Stomach (tissue), 4 donors: Measurements from ENCODE around the gene KCNJ18.
"Not testable (repeated sequence)": the region's sequence is repeated elsewhere in the genome, so short reads cannot be mapped to it uniquely, and the experiment has no call there.

Experiments used
- EP300 ChIP-seq: sonication (generic); formaldehyde crosslinking; IDR thresholded peaks from one replicate; pipeline ENCODE4 v1.6.1; 2017; ENCODE audit warnings: antibody characterized with exemption
- POLR2A ChIP-seq, 4 donors: fragments of 450-650 bp; IDR thresholded peaks; one replicate each; pipeline ENCODE4 v1.6.1; 2016; ENCODE audit warnings: antibody characterized with exemption in 4 of 4, control low read depth in 2 of 4, mild to moderate bottlenecking in 1 of 4, moderate library complexity in 1 of 4
- TF ChIP-seq, protein P1 (sequence below), 7 experiments: fragments of 450-650 bp in 4 of 7; fragments of 200-600 bp in 3 of 7; sonication (generic) in 3 of 7; IDR thresholded peaks; one replicate each; pipeline ENCODE4 v1.5.1; 2016 to 2019; ENCODE audit warnings: antibody characterized with exemption in 7 of 7, control low read depth in 2 of 7, mild to moderate bottlenecking in 1 of 7

DNA sequence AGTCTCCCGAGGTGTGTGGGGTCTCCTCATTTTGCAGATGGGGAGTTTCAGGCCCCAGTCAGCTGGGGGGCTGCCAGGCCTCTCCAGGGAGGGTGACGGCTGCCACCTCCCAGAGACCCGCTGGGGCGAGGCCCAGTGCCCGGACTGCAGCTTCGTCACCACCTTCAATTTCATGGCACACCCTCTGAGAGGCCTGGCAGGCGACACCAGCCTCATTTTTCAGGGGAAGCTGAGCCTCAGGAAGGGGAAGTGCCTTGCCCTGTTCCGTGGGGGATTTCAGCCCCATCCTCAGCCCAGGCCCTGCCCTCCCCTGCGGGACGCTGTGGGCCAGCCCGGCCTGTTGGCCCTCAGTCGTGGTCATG lies 362 bp downstream of the KCNJ18 start:
- TF ChIP-seq, protein P1, sequence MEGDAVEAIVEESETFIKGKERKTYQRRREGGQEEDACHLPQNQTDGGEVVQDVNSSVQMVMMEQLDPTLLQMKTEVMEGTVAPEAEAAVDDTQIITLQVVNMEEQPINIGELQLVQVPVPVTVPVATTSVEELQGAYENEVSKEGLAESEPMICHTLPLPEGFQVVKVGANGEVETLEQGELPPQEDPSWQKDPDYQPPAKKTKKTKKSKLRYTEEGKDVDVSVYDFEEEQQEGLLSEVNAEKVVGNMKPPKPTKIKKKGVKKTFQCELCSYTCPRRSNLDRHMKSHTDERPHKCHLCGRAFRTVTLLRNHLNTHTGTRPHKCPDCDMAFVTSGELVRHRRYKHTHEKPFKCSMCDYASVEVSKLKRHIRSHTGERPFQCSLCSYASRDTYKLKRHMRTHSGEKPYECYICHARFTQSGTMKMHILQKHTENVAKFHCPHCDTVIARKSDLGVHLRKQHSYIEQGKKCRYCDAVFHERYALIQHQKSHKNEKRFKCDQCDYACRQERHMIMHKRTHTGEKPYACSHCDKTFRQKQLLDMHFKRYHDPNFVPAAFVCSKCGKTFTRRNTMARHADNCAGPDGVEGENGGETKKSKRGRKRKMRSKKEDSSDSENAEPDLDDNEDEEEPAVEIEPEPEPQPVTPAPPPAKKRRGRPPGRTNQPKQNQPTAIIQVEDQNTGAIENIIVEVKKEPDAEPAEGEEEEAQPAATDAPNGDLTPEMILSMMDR (IDR thresholded peaks at IDR 0.05) = not testable (repeated sequence)
- not testable (repeated sequence) for TF ChIP-seq EP300; POLR2A (IDR thresholded peaks at IDR 0.05)
